Upper lobe of left lung (tissue), 6 donors: ENCODE data around the gene JAKMIP2. TPM values are rescaled to one million over a fixed set of nuclear protein-coding genes. Genes with fewer than 3 reads are reported as not detected.
A peak's percentile ranks its signal among the peaks of the same experiment; 100 is the strongest.

ENCODE experiments used
- ATAC-seq, 2 donors: fragments of 200-7000 bp; cut with Tn5 transposase; one replicate each; pipeline ENCODE4 v1.9.1; 2022; ENCODE audit warnings: mild to moderate bottlenecking in 2 of 2, moderate library complexity in 2 of 2; ENCODE audit not compliant: low FRiP score in 2 of 2
- DNase-seq, 2 donors: peaks; one replicate each; pipeline ENCODE4 v3.0.0-alpha.2; 2019 to 2020
- H3K27ac ChIP-seq, 4 donors: fragments of 200-600 bp; sonication (generic); one replicate each; pipeline ENCODE4 v1.5.1; 2016 to 2019
- H3K27me3 ChIP-seq, 4 donors: fragments of 200-600 bp; sonication (generic); one replicate each; pipeline ENCODE4 v1.5.1; 2017 to 2019
- H3K36me3 ChIP-seq, 4 donors: fragments of 200-600 bp; sonication (generic); one replicate each; pipeline ENCODE4 v1.5.1; 2016 to 2019
- H3K4me1 ChIP-seq, 4 donors: fragments of 200-600 bp; sonication (generic); one replicate each; pipeline ENCODE4 v1.5.1; 2018 to 2019
- H3K4me3 ChIP-seq, 4 donors: fragments of 200-600 bp; sonication (generic); one replicate each; pipeline ENCODE4 v1.5.1; 2017 to 2019; ENCODE audit warnings: mild to moderate bottlenecking in 2 of 4, moderate library complexity in 1 of 4
- H3K9me3 ChIP-seq, 4 donors: fragments of 200-600 bp; sonication (generic); one replicate each; pipeline ENCODE4 v1.5.1; 2018 to 2019
- CTCF ChIP-seq, 6 experiments: fragments of 450-650 bp in 4 of 6; fragments of 200-600 bp in 2 of 6; sonication (generic) in 2 of 6; IDR thresholded peaks; one replicate each; pipeline ENCODE4 v1.5.1; 2016 to 2019; ENCODE audit warnings: antibody characterized with exemption in 6 of 6
- EP300 ChIP-seq, 4 donors: sonication (generic); formaldehyde crosslinking; IDR thresholded peaks; one replicate each; pipeline ENCODE4 v1.5.1; 2017; ENCODE audit warnings: antibody characterized with exemption in 4 of 4, control low read depth in 2 of 4
- POLR2A ChIP-seq, 4 donors: fragments of 450-650 bp; IDR thresholded peaks; one replicate each; pipeline ENCODE4 v1.5.1; 2016 to 2017; ENCODE audit warnings: antibody characterized with exemption in 4 of 4, mild to moderate bottlenecking in 2 of 4
- POLR2AphosphoS5 ChIP-seq, 2 donors: sonication (generic); formaldehyde crosslinking; IDR thresholded peaks; one replicate each; pipeline ENCODE4 v1.5.1; 2017; ENCODE audit warnings: antibody characterized with exemption in 2 of 2
- WGBS, 2 donors: methylation state at CpG; one replicate each; pipeline ENCODE4 v1.1.5; 2017 to 2018; 5-methylcytosine and 5-hydroxymethylcytosine counted together
- total RNA-seq, 6 donors: library from RNA; depleted of rRNA in 4 of 6; stranded (reverse); fragments of >200 nt in 4 of 6; gene quantifications; one replicate each; pipeline versions ENCODE4 v1.1.0 to v1.2.1, GENCODE V29; 2016 to 2021
- donor health status: DM: no; HTN: no; CAD: no; lungs with moderate emphysema.
- donor health status: DM: no; HTN: yes; CAD: no; lungs with severe emphysema.

JAKMIP2 gene
- total RNA-seq, 6 donors from 2014 or later = 0.91 to 8.4 (median 6.0) TPM

GRCh38 chr5:147578228-147579024 lies 204.1 kb downstream of the JAKMIP2 start:
- WGBS, 2 donors = 47 to 48% methylated on average over 8 of the region's 8 CpGs
- no peaks in the 10 kb centered on the region for H3K27me3 ChIP-seq
- no peak overlapping the region for H3K4me3 ChIP-seq
- TF ChIP-seq CTCF (IDR thresholded peaks at IDR 0.05) = peak in 5 of 6 experiments; percentile 32 to 65 (median 47)
- no peak for TF ChIP-seq POLR2A (IDR thresholded peaks at IDR 0.05)
- no peak for TF ChIP-seq EP300 (IDR thresholded peaks at IDR 0.05)
- no peak for TF ChIP-seq POLR2AphosphoS5 (IDR thresholded peaks at IDR 0.05)
- DNase-seq = no peak
- no peaks in the 10 kb centered on the region for H3K36me3 ChIP-seq
- no peak overlapping the region for H3K27ac ChIP-seq
- ATAC-seq = peak in 1 of 2 donors; percentile 78
- H3K9me3 ChIP-seq = peaks cover 0 to 6% (median 0%) of the 10 kb centered on the region in 4 donors
- peaks cover 0 to 2% (median 0%) of the 10 kb centered on the region in 4 donors for H3K4me1 ChIP-seq

- peak in 1 of 2 donors; percentile 90 for ATAC-seq
- Histone ChIP-seq H3K4me3 (no peak overlapping the region), H3K4me1 (peaks cover 0 to 2% (median 0%) of the 10 kb centered on the region in 4 donors), H3K36me3 (no peaks in the 10 kb centered on the region), H3K27ac (no peak overlapping the region), H3K9me3 (peaks cover 0 to 6% (median 0%) of the 10 kb centered on the region in 4 donors), H3K27me3 (no peaks in the 10 kb centered on the region)
- DNase-seq = peak in 1 of 2 donors; percentile 27
- WGBS, 2 donors = 43 to 46% methylated on average over 14 to 15 of the region's 15 CpGs
- no peak for TF ChIP-seq EP300 (IDR thresholded peaks at IDR 0.05)
- TF ChIP-seq CTCF (IDR thresholded peaks at IDR 0.05) = peak; percentile 55 to 88 (median 66)
Observed at GRCh38 chr5:147576646-147577535, 205.6 kb downstream of the JAKMIP2 start.

GRCh38 chr5:147575598-147575997 lies 206.9 kb downstream of the JAKMIP2 start:
- H3K27ac ChIP-seq = no peak overlapping the region

DNA sequence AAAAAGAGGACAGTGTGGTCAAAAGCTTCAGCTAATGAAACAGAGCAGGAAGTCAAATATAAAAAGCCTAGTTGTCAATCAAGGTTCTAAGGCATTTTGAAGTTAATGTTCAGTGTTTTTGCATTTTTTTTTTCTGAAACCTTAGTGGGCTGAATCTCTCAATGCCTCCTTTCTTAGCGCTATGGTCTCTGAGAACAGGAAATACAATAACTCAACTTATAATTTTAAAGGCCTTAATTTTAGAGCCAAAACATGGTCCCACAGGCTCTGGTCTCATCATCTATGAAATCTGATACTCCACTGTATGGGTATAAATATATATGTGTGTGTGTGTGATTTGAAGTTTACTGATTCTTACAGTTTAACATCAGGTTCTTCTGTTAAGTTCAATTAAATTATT lies 209.3 kb downstream of the JAKMIP2 start:
- TF ChIP-seq POLR2A (IDR thresholded peaks at IDR 0.05) (no peak), EP300 (IDR thresholded peaks at IDR 0.05) (no peak), CTCF (IDR thresholded peaks at IDR 0.05) (no peak), POLR2AphosphoS5 (IDR thresholded peaks at IDR 0.05) (no peak)
- DNase-seq = no peak

More at GRCh38 chr5:147575598-147575997, 206.9 kb downstream of the JAKMIP2 start:
- no peak for DNase-seq
- TF ChIP-seq EP300 (IDR thresholded peaks at IDR 0.05) (no peak), CTCF (IDR thresholded peaks at IDR 0.05) (no peak), POLR2AphosphoS5 (IDR thresholded peaks at IDR 0.05) (no peak), POLR2A (IDR thresholded peaks at IDR 0.05) (no peak)
- no peak for ATAC-seq
- WGBS, 2 donors = 98% methylated on average over 4 of the region's 4 CpGs
- H3K36me3 ChIP-seq = no peaks in the 10 kb centered on the region
- H3K4me1 ChIP-seq = peaks cover 0 to 2% (median 0%) of the 10 kb centered on the region in 4 donors
- H3K9me3 ChIP-seq = peaks cover 0 to 6% (median 0%) of the 10 kb centered on the region in 4 donors
- no peak overlapping the region for H3K4me3 ChIP-seq
- H3K27me3 ChIP-seq = no peaks in the 10 kb centered on the region

More for the DNA sequence above, 209.3 kb downstream of the JAKMIP2 start:
- Histone ChIP-seq H3K4me1 (peaks cover 0 to 2% (median 0%) of the 10 kb centered on the region in 4 donors), H3K4me3 (no peak overlapping the region), H3K27me3 (no peaks in the 10 kb centered on the region), H3K36me3 (no peaks in the 10 kb centered on the region), H3K27ac (no peak overlapping the region), H3K9me3 (no peaks in the 10 kb centered on the region)
- 75 to 86% methylated on average over 1 of the region's 1 CpG for WGBS, 2 donors
- ATAC-seq = no peak
